HCT116 (cell line): ENCODE results near the gene TRAF3IP1.

Experiments used
- CEBPB ChIP-seq: IDR thresholded peaks from 2 replicates; pipeline ENCODE4 v1.6.1; 2012; ENCODE audit warnings: low read depth
- EZH2 ChIP-seq: fragments of 200-600 bp; sonication (generic); IDR thresholded peaks from 2 replicates; pipeline ENCODE4 v1.6.1; 2017; ENCODE audit warnings: antibody characterized with exemption, mixed run types
- FOSL1 ChIP-seq: IDR thresholded peaks from 2 replicates; pipeline ENCODE4 v1.6.1; 2012; ENCODE audit warnings: low read depth
- TF ChIP-seq, protein P1 (sequence below), 3 experiments: fragments of 200-600 bp in 1 of 3; sonication (generic) in 1 of 3; IDR thresholded peaks in 2 of 3; conservative IDR thresholded peaks in 1 of 3; 2 replicates each; pipeline ENCODE4 v1.5.1; 2012 to 2017; ENCODE audit warnings: low read depth in 2 of 3, low read length in 2 of 3, antibody characterized with exemption in 1 of 3, borderline replicate concordance in 1 of 3, control low read depth in 1 of 3, mild to moderate bottlenecking in 1 of 3, mixed read lengths in 1 of 3, mixed run types in 1 of 3, moderate library complexity in 1 of 3; ENCODE audit not compliant: insufficient read depth in 1 of 3
- TF ChIP-seq, protein P2 (sequence below): IDR thresholded peaks from 2 replicates; pipeline ENCODE4 v1.6.1; 2012
- TF ChIP-seq, protein P3 (sequence below): IDR thresholded peaks from 2 replicates; pipeline ENCODE4 v1.6.1; 2011; ENCODE audit warnings: mild to moderate bottlenecking, low read length, moderate library complexity; ENCODE audit not compliant: insufficient replicate concordance; ENCODE audit errors: extremely low read depth

DNA sequence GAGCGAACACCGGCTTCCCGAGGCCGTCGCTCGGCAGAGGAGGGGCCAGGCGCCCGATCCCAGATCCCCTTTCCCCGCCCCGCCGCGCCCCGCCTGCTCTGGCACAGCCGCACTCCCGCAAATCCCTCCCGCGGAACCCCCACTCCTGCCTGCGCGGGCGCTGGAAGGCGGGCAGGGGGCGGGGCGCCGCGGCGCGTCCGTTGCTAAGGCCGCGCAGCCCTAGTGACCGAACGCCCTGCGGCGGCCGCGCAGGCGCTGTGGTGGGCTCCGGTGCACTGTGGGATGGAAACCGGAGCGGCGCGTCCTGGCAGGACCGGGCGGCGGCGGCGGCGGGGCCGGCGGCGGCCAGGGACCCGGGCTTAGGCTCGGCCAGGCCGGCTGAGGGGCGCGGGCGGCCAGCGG lies at the start of gene TRAF3IP1:
- TF ChIP-seq, protein P1, sequence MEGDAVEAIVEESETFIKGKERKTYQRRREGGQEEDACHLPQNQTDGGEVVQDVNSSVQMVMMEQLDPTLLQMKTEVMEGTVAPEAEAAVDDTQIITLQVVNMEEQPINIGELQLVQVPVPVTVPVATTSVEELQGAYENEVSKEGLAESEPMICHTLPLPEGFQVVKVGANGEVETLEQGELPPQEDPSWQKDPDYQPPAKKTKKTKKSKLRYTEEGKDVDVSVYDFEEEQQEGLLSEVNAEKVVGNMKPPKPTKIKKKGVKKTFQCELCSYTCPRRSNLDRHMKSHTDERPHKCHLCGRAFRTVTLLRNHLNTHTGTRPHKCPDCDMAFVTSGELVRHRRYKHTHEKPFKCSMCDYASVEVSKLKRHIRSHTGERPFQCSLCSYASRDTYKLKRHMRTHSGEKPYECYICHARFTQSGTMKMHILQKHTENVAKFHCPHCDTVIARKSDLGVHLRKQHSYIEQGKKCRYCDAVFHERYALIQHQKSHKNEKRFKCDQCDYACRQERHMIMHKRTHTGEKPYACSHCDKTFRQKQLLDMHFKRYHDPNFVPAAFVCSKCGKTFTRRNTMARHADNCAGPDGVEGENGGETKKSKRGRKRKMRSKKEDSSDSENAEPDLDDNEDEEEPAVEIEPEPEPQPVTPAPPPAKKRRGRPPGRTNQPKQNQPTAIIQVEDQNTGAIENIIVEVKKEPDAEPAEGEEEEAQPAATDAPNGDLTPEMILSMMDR (IDR thresholded peaks at IDR 0.05 in 2 of 3, conservative IDR thresholded peaks at IDR 0.05 in 1 of 3; ENCODE audit: borderline replicate concordance in 1 of 3, insufficient read depth in 1 of 3, low read depth in 2 of 3, low read length in 2 of 3): no peak
- TF ChIP-seq, protein P2, sequence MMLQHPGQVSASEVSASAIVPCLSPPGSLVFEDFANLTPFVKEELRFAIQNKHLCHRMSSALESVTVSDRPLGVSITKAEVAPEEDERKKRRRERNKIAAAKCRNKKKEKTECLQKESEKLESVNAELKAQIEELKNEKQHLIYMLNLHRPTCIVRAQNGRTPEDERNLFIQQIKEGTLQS: no peak
- TF ChIP-seq FOSL1 (no peak), EZH2 (no peak), CEBPB (no peak)
- TF ChIP-seq, protein P3, sequence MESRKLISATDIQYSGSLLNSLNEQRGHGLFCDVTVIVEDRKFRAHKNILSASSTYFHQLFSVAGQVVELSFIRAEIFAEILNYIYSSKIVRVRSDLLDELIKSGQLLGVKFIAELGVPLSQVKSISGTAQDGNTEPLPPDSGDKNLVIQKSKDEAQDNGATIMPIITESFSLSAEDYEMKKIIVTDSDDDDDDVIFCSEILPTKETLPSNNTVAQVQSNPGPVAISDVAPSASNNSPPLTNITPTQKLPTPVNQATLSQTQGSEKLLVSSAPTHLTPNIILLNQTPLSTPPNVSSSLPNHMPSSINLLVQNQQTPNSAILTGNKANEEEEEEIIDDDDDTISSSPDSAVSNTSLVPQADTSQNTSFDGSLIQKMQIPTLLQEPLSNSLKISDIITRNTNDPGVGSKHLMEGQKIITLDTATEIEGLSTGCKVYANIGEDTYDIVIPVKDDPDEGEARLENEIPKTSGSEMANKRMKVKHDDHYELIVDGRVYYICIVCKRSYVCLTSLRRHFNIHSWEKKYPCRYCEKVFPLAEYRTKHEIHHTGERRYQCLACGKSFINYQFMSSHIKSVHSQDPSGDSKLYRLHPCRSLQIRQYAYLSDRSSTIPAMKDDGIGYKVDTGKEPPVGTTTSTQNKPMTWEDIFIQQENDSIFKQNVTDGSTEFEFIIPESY: no peak
